ENCODE data around the gene SMAD2.

DNA sequence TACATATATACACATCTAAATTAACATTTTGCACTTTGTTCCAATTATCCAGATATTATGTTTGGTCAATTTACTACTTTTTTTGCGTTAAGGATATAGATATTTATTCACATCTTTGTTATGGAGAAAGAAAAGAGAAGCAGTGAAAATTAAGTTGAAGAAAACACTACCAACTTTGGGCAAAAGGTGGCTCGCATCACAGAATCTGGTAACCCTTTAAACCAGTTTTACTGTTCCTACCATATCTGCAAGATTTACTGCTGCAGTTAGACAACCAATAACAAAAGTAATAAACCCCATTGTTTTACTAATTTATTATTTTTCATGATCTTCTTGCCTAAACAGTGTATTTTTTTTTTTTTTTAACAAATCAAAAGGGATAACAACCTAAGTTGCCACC lies 53.6 kb downstream of the SMAD2 start:
- TF ChIP-seq, protein P1, sequence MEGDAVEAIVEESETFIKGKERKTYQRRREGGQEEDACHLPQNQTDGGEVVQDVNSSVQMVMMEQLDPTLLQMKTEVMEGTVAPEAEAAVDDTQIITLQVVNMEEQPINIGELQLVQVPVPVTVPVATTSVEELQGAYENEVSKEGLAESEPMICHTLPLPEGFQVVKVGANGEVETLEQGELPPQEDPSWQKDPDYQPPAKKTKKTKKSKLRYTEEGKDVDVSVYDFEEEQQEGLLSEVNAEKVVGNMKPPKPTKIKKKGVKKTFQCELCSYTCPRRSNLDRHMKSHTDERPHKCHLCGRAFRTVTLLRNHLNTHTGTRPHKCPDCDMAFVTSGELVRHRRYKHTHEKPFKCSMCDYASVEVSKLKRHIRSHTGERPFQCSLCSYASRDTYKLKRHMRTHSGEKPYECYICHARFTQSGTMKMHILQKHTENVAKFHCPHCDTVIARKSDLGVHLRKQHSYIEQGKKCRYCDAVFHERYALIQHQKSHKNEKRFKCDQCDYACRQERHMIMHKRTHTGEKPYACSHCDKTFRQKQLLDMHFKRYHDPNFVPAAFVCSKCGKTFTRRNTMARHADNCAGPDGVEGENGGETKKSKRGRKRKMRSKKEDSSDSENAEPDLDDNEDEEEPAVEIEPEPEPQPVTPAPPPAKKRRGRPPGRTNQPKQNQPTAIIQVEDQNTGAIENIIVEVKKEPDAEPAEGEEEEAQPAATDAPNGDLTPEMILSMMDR (conservative IDR thresholded peaks at IDR 0.05; ENCODE audit: low read depth, low read length): no peak
- no peak for TF ChIP-seq EZH2 (IDR thresholded peaks at IDR 0.05; ENCODE audit: low read length, unreplicated experiment)
- TF ChIP-seq EZH2phosphoT487 (IDR thresholded peaks at IDR 0.05; ENCODE audit: borderline replicate concordance, low read length): no peak
